OCI-LY7 (cell line): Measurements from ENCODE around the gene TTC7B. TPM values are rescaled to one million over a fixed set of nuclear protein-coding genes. Genes with fewer than 3 reads are reported as not detected.

Experiments used
- BruUV-seq: library from RNA; stranded (reverse); fragments of 400-500 nt; replicated peaks from 2 replicates; lab custom pipeline; 2021; lab: Mats Ljungman, UMichigan
- CTCF ChIA-PET: fragments of 300-600 bp; sonication (Branson Sonifier 250); formaldehyde crosslinking; loops from one replicate; lab custom pipeline; 2022; ENCODE audit warnings: antibody characterized with exemption; ENCODE audit not compliant: unreplicated experiment; lab: Charles Lee
- POLR2A ChIA-PET: fragments of 300-600 bp; sonication (Branson Sonifier 250); formaldehyde crosslinking; loops from one replicate; lab custom pipeline; 2022; ENCODE audit warnings: antibody characterized with exemption; lab: Charles Lee
- DNase-seq: peaks from one replicate; pipeline ENCODE4 v3.0.0-alpha.2; 2015; ENCODE audit warnings: low spot score
- H2AFZ ChIP-seq: fragments of 200-600 bp; sonication (generic), shearing (Covaris generic); 2 replicates; pipeline ENCODE4 v1.6.1; 2014; ENCODE audit warnings: mild to moderate bottlenecking, antibody characterized with exemption, low read length, moderate library complexity
- H3K27ac ChIP-seq: fragments of 200-600 bp; sonication (generic); 2 replicates; pipeline ENCODE4 v1.5.1; 2014; ENCODE audit warnings: mixed run types, low read depth, mild to moderate bottlenecking, moderate library complexity, low read length, inconsistent platforms; ENCODE audit not compliant: poor library complexity, severe bottlenecking
- H3K36me3 ChIP-seq: fragments of 200-600 bp; sonication (generic); 2 replicates; pipeline ENCODE4 v1.6.1; 2014; ENCODE audit warnings: mild to moderate bottlenecking, antibody characterized with exemption, low read length, moderate library complexity, mixed read lengths; ENCODE audit not compliant: insufficient read depth
- H3K4me1 ChIP-seq: fragments of 200-600 bp; sonication (generic); 2 replicates; pipeline ENCODE4 v1.5.1; 2014; ENCODE audit warnings: mild to moderate bottlenecking, low read length; ENCODE audit not compliant: insufficient read depth, poor library complexity, severe bottlenecking
- H3K4me2 ChIP-seq: fragments of 200-600 bp; sonication (generic); 2 replicates; pipeline ENCODE4 v1.6.1; 2014; ENCODE audit warnings: mild to moderate bottlenecking, low read length
- H3K4me3 ChIP-seq: fragments of 200-600 bp; sonication (generic); 2 replicates; pipeline ENCODE4 v1.5.1; 2014; ENCODE audit warnings: mild to moderate bottlenecking, low read depth, low read length; ENCODE audit not compliant: poor library complexity, severe bottlenecking
- H3K79me2 ChIP-seq: fragments of 200-600 bp; sonication (generic); 2 replicates; pipeline ENCODE4 v1.6.1; 2016; ENCODE audit warnings: low read depth, mild to moderate bottlenecking, low read length, moderate library complexity, mixed read lengths; ENCODE audit not compliant: insufficient read depth
- H3K9me2 ChIP-seq: fragments of 200-600 bp; sonication (generic); 2 replicates; pipeline ENCODE4 v1.6.1; 2016; ENCODE audit warnings: mild to moderate bottlenecking, low read length, mixed read lengths; ENCODE audit not compliant: insufficient read depth
- H3K9me3 ChIP-seq: fragments of 200-600 bp; sonication (generic); 2 replicates; pipeline ENCODE4 v1.6.1; 2014; ENCODE audit warnings: mild to moderate bottlenecking, mixed run types, low read length, mixed read lengths
- H4K20me1 ChIP-seq: fragments of 200-600 bp; sonication (generic); 2 replicates; pipeline ENCODE4 v1.6.1; 2014; ENCODE audit warnings: mild to moderate bottlenecking, antibody characterized with exemption, low read length, moderate library complexity, mixed read lengths; ENCODE audit not compliant: insufficient read depth
- CTCF ChIP-seq: fragments of 200-600 bp; sonication (generic); conservative IDR thresholded peaks from 2 replicates; pipeline ENCODE4 v1.5.1; 2014; ENCODE audit warnings: mild to moderate bottlenecking, antibody characterized with exemption, low read length, moderate library complexity, mixed read lengths
- EZH2phosphoT487 ChIP-seq: fragments of 200-600 bp; sonication (generic); IDR thresholded peaks from 2 replicates; pipeline ENCODE4 v1.6.1; 2018; ENCODE audit warnings: low read depth, borderline replicate concordance, mild to moderate bottlenecking, mixed run types, antibody characterized with exemption, low read length, moderate library complexity, mixed read lengths
- intact Hi-C: fragments of 100-400 bp; cut with micrococcal nuclease; formaldehyde crosslinking; loops from one replicate; pipeline ENCODE4 v1.10.0; 2022; ENCODE audit not compliant: unreplicated experiment
- total RNA-seq, 2 experiments: library from RNA; depleted of rRNA in 1 of 2; stranded (reverse); fragments of >200 nt in 1 of 2; shearing (Covaris generic) in 1 of 2; gene quantifications; 2 replicates each; pipeline ENCODE4 v1.2.3, GENCODE V29; 2014 to 2022

The TTC7B gene
- total RNA-seq, 2 experiments from 2014 or later: 0.19 to 0.51 TPM

GRCh38 chr14:90820958-90821357 lies 4.7 kb upstream of the TTC7B start:
- Histone ChIP-seq H3K4me3 (no peak overlapping the region), H3K36me3 (no peaks in the 10 kb centered on the region), H3K27ac (no peak overlapping the region), H3K79me2 (no peaks in the 10 kb centered on the region), H3K9me2 (no peaks in the 10 kb centered on the region), H2AFZ (no peak overlapping the region), H3K9me3 (0 out of 2 replicates have a peak, but pooled peaks cover 3% of the 10 kb centered on the region), H4K20me1 (no peaks in the 10 kb centered on the region), H3K4me2 (no peak overlapping the region), H3K4me1 (no peaks in the 10 kb centered on the region)
- intact Hi-C loops: no loop called here
- no peak for DNase-seq
- no peak for TF ChIP-seq EZH2phosphoT487
- TF ChIP-seq CTCF: no peak
- ChIA-PET CTCF (no interaction called here), POLR2A (interaction anchor here (0.6 kb wide), 1 partner anchor 1086 kb away, joined by 3 read pairs; no protein-coding TSS in a partner anchor)
- BruUV-seq: no TSS peak

GRCh38 chr14:90819734-90820393 lies 3.6 kb upstream of the TTC7B start:
- no peaks in the 10 kb centered on the region for H3K36me3 ChIP-seq
- H2AFZ ChIP-seq: no peak overlapping the region
- H3K27ac ChIP-seq: no peak overlapping the region
- H4K20me1 ChIP-seq: no peaks in the 10 kb centered on the region
- H3K9me2 ChIP-seq: no peaks in the 10 kb centered on the region
- no peak for TF ChIP-seq CTCF
- TF ChIP-seq EZH2phosphoT487: no peak
- no peaks in the 10 kb centered on the region for H3K9me3 ChIP-seq
- H3K79me2 ChIP-seq: no peaks in the 10 kb centered on the region
- H3K4me2 ChIP-seq: no peak overlapping the region
- CTCF ChIA-PET: no interaction called here
- BruUV-seq: no TSS peak
- no peak for DNase-seq
- POLR2A ChIA-PET: interaction anchor here (0.6 kb wide), 1 partner anchor 162 kb away, joined by 3 read pairs; no protein-coding TSS in a partner anchor
- intact Hi-C loops: no loop called here
- no peaks in the 10 kb centered on the region for H3K4me1 ChIP-seq
- no peak overlapping the region for H3K4me3 ChIP-seq

GRCh38 chr14:90818715-90819114 lies 2.5 kb upstream of the TTC7B start:
- H3K36me3 ChIP-seq: no peaks in the 10 kb centered on the region
- TF ChIP-seq EZH2phosphoT487 (no peak), CTCF (no peak)
- H3K4me3 ChIP-seq: no peak overlapping the region
- H3K79me2 ChIP-seq: no peaks in the 10 kb centered on the region
- no peaks in the 10 kb centered on the region for H3K9me3 ChIP-seq
- no peak overlapping the region for H2AFZ ChIP-seq
- intact Hi-C loops: no loop called here
- ChIA-PET CTCF (no interaction called here), POLR2A (interaction anchor here (0.7 kb wide), 1 partner anchor 88 kb away, joined by 3 read pairs; no protein-coding TSS in a partner anchor)
- H3K4me2 ChIP-seq: no peak overlapping the region
- H3K9me2 ChIP-seq: no peaks in the 10 kb centered on the region
- no peaks in the 10 kb centered on the region for H3K4me1 ChIP-seq
- no peaks in the 10 kb centered on the region for H4K20me1 ChIP-seq
- no TSS peak for BruUV-seq
- no peak for DNase-seq
- H3K27ac ChIP-seq: no peak overlapping the region
